CD1c-positive myeloid dendritic cell (primary cell): ENCODE measurements around the gene SBNO2.

ENCODE experiments used
- DNase-seq: peaks from one replicate; pipeline ENCODE4 v3.0.0-alpha.2; 2016; ENCODE audit errors: extremely low spot score

The SBNO2 gene

GRCh38 chr19:1087813-1088415 is 86.2 kb downstream of the SBNO2 start:
- peak; percentile 95 for DNase-seq

GRCh38 chr19:1086613-1087012 is 87.5 kb downstream of the SBNO2 start:
- no peak for DNase-seq

- DNase-seq = no peak
Observed at GRCh38 chr19:1085676-1086442, 88.2 kb downstream of the SBNO2 start.

DNA sequence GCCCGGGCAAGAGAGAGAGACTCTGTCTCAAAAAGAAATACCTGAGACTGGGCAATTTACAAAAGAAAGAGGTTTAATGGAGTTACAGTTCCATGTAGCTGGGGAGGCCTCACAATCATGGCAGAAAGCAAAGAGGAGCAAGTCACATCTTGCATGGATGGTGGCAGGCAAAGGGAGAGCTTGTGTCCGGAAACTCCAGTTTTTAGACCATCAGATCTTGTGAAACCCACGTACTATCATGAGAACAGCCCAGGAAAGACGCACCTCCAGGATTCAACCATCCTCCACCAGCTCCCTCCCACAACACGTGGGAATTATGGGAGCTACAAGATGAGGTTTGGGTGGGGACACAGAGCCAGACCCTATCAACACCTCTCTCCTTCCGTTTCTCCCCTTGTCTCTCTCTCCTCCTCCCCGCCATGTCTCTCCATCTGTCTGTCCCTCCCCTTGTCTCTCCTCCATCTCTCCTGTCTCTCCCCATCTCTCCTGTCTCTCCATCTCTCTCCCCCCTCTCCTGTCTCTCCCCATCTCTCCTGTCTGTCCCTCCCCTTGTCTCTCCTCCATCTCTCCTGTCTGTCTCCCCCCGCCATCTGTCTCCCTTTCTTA is 88.9 kb downstream of the SBNO2 start:
- no peak for DNase-seq

DNA sequence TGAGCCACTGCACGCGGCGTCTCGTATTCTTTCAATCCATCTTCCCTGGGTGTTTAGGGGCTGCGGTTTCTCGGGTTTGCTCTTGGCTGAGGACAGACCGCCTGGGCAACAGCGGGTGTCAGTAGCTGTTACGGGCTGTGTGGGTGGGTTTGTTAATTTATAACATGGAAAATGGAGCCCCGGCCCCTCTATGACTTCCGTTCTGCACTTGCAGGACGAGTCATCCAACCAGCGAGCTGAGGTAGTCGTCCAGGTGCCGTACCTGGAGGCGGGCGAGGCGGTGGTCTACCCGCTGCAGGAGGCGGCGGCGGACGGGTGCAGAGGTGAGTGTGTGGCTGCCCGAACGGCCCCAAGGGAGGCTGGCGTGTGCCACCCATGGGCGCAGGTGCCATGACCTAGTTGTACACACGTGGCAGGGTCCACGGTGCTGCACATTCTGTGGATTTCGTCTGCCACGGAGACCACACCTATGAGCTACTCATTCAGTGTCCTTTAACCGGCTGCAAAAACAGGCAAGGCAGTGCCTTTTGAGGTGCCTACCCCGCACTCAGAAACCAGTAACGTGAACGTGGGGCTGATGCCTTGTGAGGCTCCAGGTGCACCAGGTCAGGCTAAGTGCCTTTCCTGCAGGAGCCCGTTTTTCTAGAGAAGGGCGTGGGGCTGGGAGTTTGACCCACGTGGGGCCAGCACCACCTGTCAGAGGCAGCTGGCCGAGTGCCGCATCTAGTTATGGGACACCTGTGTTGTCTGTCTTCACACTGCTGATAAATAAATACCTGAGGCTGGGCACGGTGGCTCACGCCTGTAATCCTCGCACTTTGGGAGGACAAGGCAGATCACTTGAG is 89.8 kb downstream of the SBNO2 start:
- no peak for DNase-seq

GRCh38 chr19:1082928-1083816 is 90.9 kb downstream of the SBNO2 start:
- DNase-seq = no peak

- DNase-seq = peak; percentile 76
Observed at GRCh38 chr19:1082165-1082927, 91.7 kb downstream of the SBNO2 start.

GRCh38 chr19:1081301-1082164 is 92.5 kb downstream of the SBNO2 start:
- DNase-seq = no peak

DNA sequence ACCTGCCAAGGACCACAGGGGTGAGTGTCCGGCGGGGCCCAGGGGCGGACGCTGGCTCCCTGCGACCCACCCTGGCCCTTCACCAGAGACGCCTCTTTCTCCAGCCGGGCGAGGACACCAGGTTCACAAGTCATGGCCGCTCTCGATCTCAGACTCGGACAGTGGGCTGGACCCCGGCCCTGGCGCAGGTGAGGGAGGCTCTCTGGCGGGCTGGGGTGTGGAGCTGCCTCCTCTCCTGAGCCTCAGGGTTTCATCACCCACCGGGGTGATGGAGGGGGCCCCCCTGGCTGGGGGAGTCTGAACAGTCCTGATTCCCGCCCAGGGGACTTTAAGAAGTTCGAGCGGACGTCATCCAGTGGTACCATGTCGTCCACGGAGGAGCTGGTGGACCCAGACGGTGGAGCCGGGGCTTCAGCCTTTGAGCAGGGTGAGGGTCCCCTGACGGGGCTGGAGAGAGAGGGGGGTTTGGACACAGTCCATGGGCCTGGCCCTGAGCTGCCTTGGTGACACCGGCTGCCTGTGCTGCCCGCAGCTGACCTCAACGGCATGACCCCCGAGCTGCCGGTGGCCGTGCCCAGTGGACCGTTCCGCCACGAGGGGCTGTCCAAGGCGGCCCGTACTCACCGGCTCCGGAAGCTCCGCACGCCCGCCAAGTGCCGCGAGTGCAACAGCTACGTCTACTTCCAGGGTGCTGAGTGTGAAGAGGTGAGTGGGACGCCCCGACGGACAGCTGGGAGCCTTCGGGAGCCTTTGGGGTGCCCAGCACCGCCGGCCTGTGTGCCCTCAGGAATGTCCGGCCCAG is 93.5 kb downstream of the SBNO2 start:
- no peak for DNase-seq

DNA sequence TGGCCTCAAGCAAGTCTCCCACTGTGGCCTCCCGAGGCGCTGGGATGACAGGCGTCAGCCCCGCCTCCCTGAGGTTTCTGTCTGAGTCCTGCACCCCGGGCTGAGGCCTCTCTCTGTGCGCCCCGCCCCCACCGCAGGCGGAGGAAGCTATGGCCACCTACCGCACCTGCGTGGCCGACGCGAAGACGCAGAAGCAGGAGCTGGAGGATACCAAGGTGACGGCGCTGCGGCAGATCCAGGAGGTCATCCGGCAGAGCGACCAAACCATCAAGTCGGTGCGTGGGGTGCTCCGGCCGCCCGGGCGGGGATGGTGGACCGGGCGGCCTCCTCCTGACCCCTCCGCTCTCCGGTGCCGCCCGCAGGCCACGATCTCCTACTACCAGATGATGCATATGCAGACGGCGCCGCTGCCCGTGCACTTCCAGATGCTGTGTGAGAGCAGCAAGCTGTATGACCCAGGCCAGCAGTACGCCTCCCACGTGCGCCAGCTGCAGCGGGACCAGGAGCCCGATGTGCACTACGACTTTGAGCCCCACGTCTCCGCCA is 94.4 kb downstream of the SBNO2 start:
- DNase-seq = no peak

DNA sequence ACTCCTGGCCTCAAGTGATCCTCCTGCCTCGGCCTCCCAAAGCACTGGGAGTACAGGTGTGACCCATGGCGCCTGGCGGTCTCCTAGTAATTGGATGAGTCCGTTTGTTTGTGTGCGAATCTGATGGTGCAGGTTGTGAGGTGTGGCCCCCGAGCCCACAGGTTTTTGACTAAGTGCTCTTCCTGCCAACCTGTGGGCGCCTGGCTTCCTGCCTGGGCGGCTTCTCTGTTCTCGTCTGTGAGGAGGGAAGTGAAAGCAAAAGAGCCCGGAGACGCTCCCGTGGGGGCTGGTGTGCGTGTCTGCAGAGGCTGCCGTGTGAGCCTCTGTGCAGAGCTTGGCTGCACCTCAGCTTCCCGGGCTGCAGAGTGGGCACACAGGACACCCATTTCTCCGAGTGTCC is 97.1 kb downstream of the SBNO2 start:
- DNase-seq = peak; percentile 98

- peak; percentile 27 for DNase-seq
Observed at GRCh38 chr19:1076046-1076386, 98.1 kb downstream of the SBNO2 start.

GRCh38 chr19:1074544-1075283 is 99.4 kb downstream of the SBNO2 start:
- peak; percentile 86 for DNase-seq

DNA sequence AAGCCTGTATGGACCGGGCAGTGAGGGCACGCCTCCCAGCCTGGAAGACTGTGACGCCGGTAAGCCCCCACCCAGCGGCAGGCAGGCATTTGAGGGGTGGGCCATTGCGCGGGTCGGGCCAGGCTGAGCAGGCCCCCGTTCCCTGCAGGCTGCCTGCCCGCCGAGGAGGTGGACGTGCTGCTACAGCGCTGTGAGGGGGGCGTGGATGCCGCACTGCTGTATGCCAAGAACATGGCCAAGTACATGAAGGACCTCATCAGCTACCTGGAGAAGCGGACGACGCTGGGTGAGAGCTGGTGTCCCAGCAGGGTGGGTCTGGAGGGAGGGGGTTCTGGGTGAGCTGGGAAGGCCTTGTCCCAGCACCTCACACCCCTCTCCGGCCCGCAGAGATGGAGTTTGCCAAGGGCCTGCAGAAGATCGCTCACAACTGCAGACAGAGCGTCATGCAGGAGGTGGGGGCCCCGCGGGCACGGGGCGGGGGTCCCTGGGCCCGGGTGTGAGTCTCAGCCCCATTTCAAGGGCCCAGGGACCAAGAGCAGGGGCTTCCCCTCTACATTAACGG is 100.0 kb downstream of the SBNO2 start:
- no peak for DNase-seq

DNA sequence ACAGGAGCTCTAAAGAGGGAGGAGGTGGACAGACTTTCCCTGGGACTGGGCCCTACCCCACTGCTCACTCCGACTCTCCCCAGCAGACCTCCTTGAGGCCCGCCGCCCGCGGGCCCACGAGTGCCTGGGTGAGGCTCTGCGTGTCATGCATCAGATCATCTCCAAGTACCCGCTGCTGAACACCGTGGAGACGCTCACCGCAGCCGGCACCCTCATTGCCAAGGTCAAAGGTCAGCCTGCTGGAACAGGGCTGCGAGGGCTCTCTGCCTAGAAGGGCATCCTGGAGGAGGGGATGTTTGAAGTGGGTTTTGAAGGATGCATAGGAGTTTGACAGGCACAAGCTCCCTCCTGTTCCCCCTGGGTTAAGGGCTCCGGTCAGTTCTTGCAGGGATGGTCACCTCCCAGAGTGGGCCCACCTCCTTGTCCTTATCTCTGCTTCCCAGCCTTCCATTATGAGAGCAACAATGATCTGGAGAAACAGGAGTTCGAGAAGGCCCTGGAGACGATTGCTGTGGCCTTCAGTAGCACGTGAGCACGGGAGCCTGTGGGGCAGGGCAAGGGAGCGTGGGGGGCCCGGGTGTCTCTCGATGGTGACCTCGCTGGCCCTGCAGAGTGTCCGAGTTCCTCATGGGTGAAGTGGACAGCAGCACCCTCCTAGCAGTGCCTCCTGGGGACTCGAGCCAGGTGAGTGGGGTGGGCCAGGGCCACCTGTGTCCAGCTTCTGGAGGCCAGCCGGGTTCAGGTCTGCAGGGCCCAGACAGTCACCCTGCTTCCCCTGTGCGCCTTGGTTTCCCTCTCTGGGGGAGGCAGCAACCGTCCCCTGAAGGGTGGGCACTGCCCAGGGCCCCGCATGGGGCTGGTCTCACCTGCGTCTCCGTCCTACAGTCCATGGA is 100.8 kb downstream of the SBNO2 start:
- no peak for DNase-seq

- no peak for DNase-seq
Observed at GRCh38 chr19:1072371-1073015, 101.6 kb downstream of the SBNO2 start.
